BJ (cell line): Measurements from ENCODE around the gene CD101. TPM values are rescaled to one million over a fixed set of nuclear protein-coding genes. Genes with fewer than 3 reads are reported as not detected.

Experiments
- CTCF ChIA-PET: fragments of 350-600 bp; formaldehyde crosslinking; extraction: SDS; loops from one replicate; lab custom pipeline; 2021; ENCODE audit warnings: antibody characterized with exemption, inconsistent platforms; lab: Yijun Ruan, JAX
- POLR2A ChIA-PET: fragments of 300-600 bp; sonication (Branson Sonifier 250); formaldehyde crosslinking; extraction: SDS; loops from one replicate; lab custom pipeline; 2021; ENCODE audit warnings: antibody characterized with exemption; lab: Charles Lee
- DNase-seq: peaks from one replicate; pipeline ENCODE4 v3.0.0-alpha.2; 2011; ENCODE audit warnings: low read depth
- H3K27me3 ChIP-seq: 2 replicates; pipeline ENCODE4 v1.6.0; 2011; ENCODE audit warnings: low read length; ENCODE audit not compliant: control insufficient read depth, insufficient read depth
- H3K36me3 ChIP-seq: 2 replicates; pipeline ENCODE4 v1.5.1; 2011; ENCODE audit warnings: low read length; ENCODE audit not compliant: control insufficient read depth, insufficient read depth
- H3K4me3 ChIP-seq: 2 replicates; pipeline ENCODE4 v1.5.1; 2011; ENCODE audit warnings: low read depth, mild to moderate bottlenecking, control low read depth, low read length
- CTCF ChIP-seq: IDR thresholded peaks from 2 replicates; pipeline ENCODE4 v1.5.1; 2011; ENCODE audit warnings: low read depth, mild to moderate bottlenecking, control low read depth, inconsistent platforms, low read length, moderate library complexity; ENCODE audit not compliant: insufficient read depth
- polyA plus RNA-seq: library from polyadenylated mRNA; depleted of rRNA; stranded (reverse); fragments of >200 nt; gene quantifications from 2 replicates; pipeline ENCODE4 v1.2.3, GENCODE V29; 2011

Gene CD101
- polyA plus RNA-seq, 1 experiment: 0.12 TPM

- Histone ChIP-seq H3K27me3 (no peaks in the 10 kb centered on the region), H3K36me3 (no peaks in the 10 kb centered on the region), H3K4me3 (no peak overlapping the region)
- ChIA-PET CTCF (no interaction called here), POLR2A (no interaction called here)
- DNase-seq: no peak
- no peak for TF ChIP-seq CTCF
Observed at GRCh38 chr1:116997066-116997465, 4.5 kb upstream of the CD101 start.

GRCh38 chr1:116997636-116998035, 3.9 kb upstream of the CD101 start:
- Histone ChIP-seq H3K36me3 (no peaks in the 10 kb centered on the region), H3K4me3 (no peak overlapping the region), H3K27me3 (no peaks in the 10 kb centered on the region)
- DNase-seq: no peak
- ChIA-PET POLR2A (no interaction called here), CTCF (no interaction called here)
- TF ChIP-seq CTCF: no peak

- DNase-seq: no peak
- Histone ChIP-seq H3K36me3 (no peaks in the 10 kb centered on the region), H3K27me3 (no peaks in the 10 kb centered on the region), H3K4me3 (no peak overlapping the region)
- no peak for TF ChIP-seq CTCF
- CTCF ChIA-PET: no interaction called here
- POLR2A ChIA-PET: no interaction called here
Observed at GRCh38 chr1:116999596-116999995, 2.0 kb upstream of the CD101 start.

GRCh38 chr1:117000142-117000541, 1.4 kb upstream of the CD101 start:
- no peak for TF ChIP-seq CTCF
- POLR2A ChIA-PET: no interaction called here
- Histone ChIP-seq H3K27me3 (no peaks in the 10 kb centered on the region), H3K4me3 (no peak overlapping the region), H3K36me3 (no peaks in the 10 kb centered on the region)
- DNase-seq: no peak
- CTCF ChIA-PET: interaction anchor here (1.0 kb wide), 1 partner anchor 24 kb away, joined by 3 read pairs; no protein-coding TSS in a partner anchor

- ChIA-PET POLR2A (no interaction called here), CTCF (interaction anchor here (1.0 kb wide), 1 partner anchor 278 kb away, joined by 3 read pairs; no protein-coding TSS in a partner anchor)
- no peaks in the 10 kb centered on the region for H3K27me3 ChIP-seq
- no peaks in the 10 kb centered on the region for H3K36me3 ChIP-seq
- no peak for DNase-seq
- no peak for TF ChIP-seq CTCF
- no peak overlapping the region for H3K4me3 ChIP-seq
Observed at GRCh38 chr1:117003223-117003875, 1.8 kb downstream of the CD101 start.
